GM19099 (cell line): ENCODE results near the gene DENND1A.

Source experiments
- POLR2A ChIP-seq: IDR thresholded peaks from 3 replicates; pipeline ENCODE4 v1.6.1; 2011; ENCODE audit warnings: low read depth; ENCODE audit not compliant: insufficient read length; ENCODE audit errors: extremely low read depth

The DENND1A gene

GRCh38 chr9:123584202-123585176 lies 345.4 kb downstream of the DENND1A start:
- no peak for TF ChIP-seq POLR2A

GRCh38 chr9:123583646-123584045 lies 346.3 kb downstream of the DENND1A start:
- no peak for TF ChIP-seq POLR2A

GRCh38 chr9:123571240-123571639 lies 358.7 kb downstream of the DENND1A start:
- TF ChIP-seq POLR2A: no peak

GRCh38 chr9:123568691-123569688 lies 360.9 kb downstream of the DENND1A start:
- no peak for TF ChIP-seq POLR2A

- TF ChIP-seq POLR2A: no peak
Measured at GRCh38 chr9:123567013-123567412, 362.9 kb downstream of the DENND1A start.

- TF ChIP-seq POLR2A: no peak
Measured at GRCh38 chr9:123564652-123565051, 365.3 kb downstream of the DENND1A start.

GRCh38 chr9:123562844-123563346 lies 367.0 kb downstream of the DENND1A start:
- no peak for TF ChIP-seq POLR2A

GRCh38 chr9:123561046-123561445 lies 368.9 kb downstream of the DENND1A start:
- TF ChIP-seq POLR2A: no peak

GRCh38 chr9:123556464-123557435 lies 373.2 kb downstream of the DENND1A start:
- TF ChIP-seq POLR2A: no peak

- no peak for TF ChIP-seq POLR2A
Measured at GRCh38 chr9:123555646-123556045, 374.3 kb downstream of the DENND1A start.

GRCh38 chr9:123552530-123552929 lies 377.4 kb downstream of the DENND1A start:
- TF ChIP-seq POLR2A: no peak

GRCh38 chr9:123551734-123552133 lies 378.2 kb downstream of the DENND1A start:
- TF ChIP-seq POLR2A: no peak

GRCh38 chr9:123550797-123551196 lies 379.1 kb downstream of the DENND1A start:
- no peak for TF ChIP-seq POLR2A

GRCh38 chr9:123550012-123550411 lies 379.9 kb downstream of the DENND1A start:
- TF ChIP-seq POLR2A: no peak

GRCh38 chr9:123548741-123549545 lies 381.0 kb downstream of the DENND1A start:
- no peak for TF ChIP-seq POLR2A
